Ramos (cell line): ENCODE results near the gene CAVIN2.
"Not testable (repeated sequence)": the region's sequence is repeated elsewhere in the genome, so short reads cannot be mapped to it uniquely, and the experiment has no call there.

Experiments used
- in situ Hi-C: fragments of 300-500 bp; cut with MboI; formaldehyde crosslinking; loops from one replicate; pipeline ENCODE4 v1.14.3; 2022; ENCODE audit warnings: low sequenced_read_pairs; ENCODE audit not compliant: unreplicated experiment

CAVIN2 gene

GRCh38 chr2:191806396-191806795 lies 40.5 kb downstream of the CAVIN2 start:
- in situ Hi-C loops = loop anchor here (25.0 kb wide), 1 partner anchor 356 kb away; no protein-coding TSS in a partner anchor

- in situ Hi-C loops = loop anchor here (25.0 kb wide), 1 partner anchor 358 kb away; no protein-coding TSS in a partner anchor
Observed at GRCh38 chr2:191804766-191805165, 42.1 kb downstream of the CAVIN2 start.

- in situ Hi-C loops = loop anchor here (25.0 kb wide), 1 partner anchor 359 kb away; no protein-coding TSS in a partner anchor
Observed at GRCh38 chr2:191803007-191803406, 43.9 kb downstream of the CAVIN2 start.

GRCh38 chr2:191802180-191802579 lies 44.7 kb downstream of the CAVIN2 start:
- in situ Hi-C loops = loop anchor here (25.0 kb wide), 1 partner anchor 360 kb away; no protein-coding TSS in a partner anchor

- in situ Hi-C loops = loop anchor here (25.0 kb wide), 1 partner anchor 361 kb away; no protein-coding TSS in a partner anchor
Observed at GRCh38 chr2:191800874-191801273, 46.0 kb downstream of the CAVIN2 start.

- in situ Hi-C loops = no loop called here
Observed at GRCh38 chr2:191799526-191799925, 47.4 kb downstream of the CAVIN2 start.

- in situ Hi-C loops = no loop called here
Observed at GRCh38 chr2:191797942-191798876, 48.7 kb downstream of the CAVIN2 start.

GRCh38 chr2:191797500-191797899 lies 49.4 kb downstream of the CAVIN2 start:
- in situ Hi-C loops = no loop called here

- in situ Hi-C loops = no loop called here
Observed at GRCh38 chr2:191795715-191796114, 51.2 kb downstream of the CAVIN2 start.

- in situ Hi-C loops = no loop called here
Observed at GRCh38 chr2:191791953-191792560, 54.8 kb downstream of the CAVIN2 start.

GRCh38 chr2:191790737-191791136 lies 56.2 kb downstream of the CAVIN2 start:
- in situ Hi-C loops = no loop called here

- in situ Hi-C loops = no loop called here
Observed at GRCh38 chr2:191789796-191790195, 57.1 kb downstream of the CAVIN2 start.

GRCh38 chr2:191786694-191787093 lies 60.2 kb downstream of the CAVIN2 start:
- in situ Hi-C loops = no loop called here

GRCh38 chr2:191785651-191786050 lies 61.2 kb downstream of the CAVIN2 start:
- in situ Hi-C loops = not testable (repeated sequence)
